Measurements from ENCODE around the gene MOV10L1. TPM values are rescaled to one million over a fixed set of nuclear protein-coding genes. Genes with fewer than 3 reads are reported as not detected.

Gene MOV10L1
- total RNA-seq, 2 experiments from 2014 or later: 0.22 to 1.1 TPM

- POLR2A ChIA-PET: no interaction called here
- intact Hi-C loops (cut with micrococcal nuclease; ENCODE audit: unreplicated experiment): no loop called here
- H4K20me1 ChIP-seq (ENCODE audit: insufficient read depth, low read length): 0 out of 2 replicates have a peak, but pooled peaks cover 8% of the 10 kb centered on the region
Observed at GRCh38 chr22:50205781-50206569, 116.2 kb downstream of the MOV10L1 start.

GRCh38 chr22:50206599-50206998 is 116.8 kb downstream of the MOV10L1 start:
- Histone ChIP-seq H3K36me3 (ENCODE audit: insufficient read depth, low read length) (peaks cover 70% of the 10 kb centered on the region), H4K20me1 (ENCODE audit: insufficient read depth, low read length) (0 out of 2 replicates have a peak, but pooled peaks cover 8% of the 10 kb centered on the region), H3K4me3 (ENCODE audit: low read depth, low read length, poor library complexity, severe bottlenecking) (no peak overlapping the region), H3K9me2 (ENCODE audit: insufficient read depth, low read length) (no peaks in the 10 kb centered on the region), H3K79me2 (ENCODE audit: insufficient read depth, low read depth, low read length) (peaks cover 30% of the 10 kb centered on the region), H3K4me2 (ENCODE audit: low read length) (no peak overlapping the region), H2AFZ (ENCODE audit: low read length) (no peak overlapping the region), H3K27ac (ENCODE audit: low read depth, low read length, poor library complexity, severe bottlenecking) (no peak overlapping the region), H3K9me3 (ENCODE audit: low read length) (peaks cover 8% of the 10 kb centered on the region; the same call in 1 of the 2 replicates), H3K4me1 (ENCODE audit: insufficient read depth, low read length, poor library complexity, severe bottlenecking) (peaks cover 22% of the 10 kb centered on the region)
- no TSS peak for BruUV-seq (replicated peaks)
- peak; percentile 70 for TF ChIP-seq CTCF (conservative IDR thresholded peaks at IDR 0.05; ENCODE audit: low read length)
- no peak for TF ChIP-seq EZH2phosphoT487 (IDR thresholded peaks at IDR 0.05; ENCODE audit: borderline replicate concordance, low read depth, low read length)
- peak; percentile 24 for DNase-seq (ENCODE audit: low spot score)
- POLR2A ChIA-PET: no interaction called here
- intact Hi-C loops (cut with micrococcal nuclease; ENCODE audit: unreplicated experiment): no loop called here
- CTCF ChIA-PET (ENCODE audit: unreplicated experiment): no interaction called here

More at GRCh38 chr22:50205781-50206569, 116.2 kb downstream of the MOV10L1 start:
- Histone ChIP-seq H3K27ac (ENCODE audit: low read depth, low read length, poor library complexity, severe bottlenecking) (no peak overlapping the region), H3K4me1 (ENCODE audit: insufficient read depth, low read length, poor library complexity, severe bottlenecking) (peaks cover 22% of the 10 kb centered on the region), H2AFZ (ENCODE audit: low read length) (no peak overlapping the region), H3K9me3 (ENCODE audit: low read length) (peaks cover 8% of the 10 kb centered on the region; the same call in 1 of the 2 replicates), H3K9me2 (ENCODE audit: insufficient read depth, low read length) (no peaks in the 10 kb centered on the region), H3K4me2 (ENCODE audit: low read length) (no peak overlapping the region), H3K36me3 (ENCODE audit: insufficient read depth, low read length) (peaks cover 65% of the 10 kb centered on the region), H3K4me3 (ENCODE audit: low read depth, low read length, poor library complexity, severe bottlenecking) (no peak overlapping the region), H3K79me2 (ENCODE audit: insufficient read depth, low read depth, low read length) (peaks cover 32% of the 10 kb centered on the region)
- no TSS peak for BruUV-seq (replicated peaks)
- DNase-seq (ENCODE audit: low spot score): no peak
- CTCF ChIA-PET (ENCODE audit: unreplicated experiment): no interaction called here
- no peak for TF ChIP-seq EZH2phosphoT487 (IDR thresholded peaks at IDR 0.05; ENCODE audit: borderline replicate concordance, low read depth, low read length)
- no peak for TF ChIP-seq CTCF (conservative IDR thresholded peaks at IDR 0.05; ENCODE audit: low read length)
